Measurements from ENCODE around the gene TDRD10. TPM values are rescaled to one million over a fixed set of nuclear protein-coding genes. Genes with fewer than 3 reads are reported as not detected.

Gene TDRD10
- total RNA-seq, 4 donors from 2014 or later = 0.61 to 4.2 (median 0.62) TPM

DNA sequence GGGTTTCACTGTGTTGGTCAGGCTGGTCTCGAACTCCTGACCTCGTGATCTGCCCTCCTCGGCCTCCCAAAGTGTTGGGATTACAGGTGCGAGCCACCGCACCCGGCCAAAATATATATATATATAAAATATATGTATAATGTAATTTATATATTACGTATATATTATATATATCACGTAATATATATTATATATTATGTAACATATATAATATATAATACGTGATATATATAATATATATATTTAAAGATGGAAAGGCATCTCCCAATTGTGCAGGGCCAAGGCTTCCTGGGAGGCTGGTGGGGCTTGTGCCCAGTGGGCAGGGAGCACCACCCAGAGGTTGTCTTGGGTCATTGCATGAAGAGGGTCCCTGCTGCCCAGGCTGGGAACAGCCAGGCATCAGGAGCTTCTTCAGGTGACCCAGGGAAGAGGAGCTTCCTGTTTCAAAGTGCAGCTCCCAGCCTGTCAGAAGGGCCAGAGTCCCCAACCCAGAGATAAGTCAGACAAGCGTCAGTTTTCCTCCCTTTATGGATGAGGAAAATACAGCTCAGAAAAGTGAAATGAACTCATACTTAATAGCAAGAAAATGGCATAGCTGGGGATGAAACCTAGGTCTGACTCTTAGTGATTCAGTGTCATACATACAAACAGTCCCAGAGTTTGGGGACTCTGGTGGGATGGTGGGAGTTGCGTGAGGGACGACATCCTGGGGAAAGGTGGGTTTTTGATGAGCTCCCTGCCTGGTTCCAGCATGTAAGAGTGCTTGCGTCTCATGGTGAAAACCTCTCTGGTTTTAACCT lies 44.4 kb downstream of the TDRD10 start:
- DNase-seq (peak in 1 of 2 donors; percentile 43), ATAC-seq (peak; percentile 48 to 86)
- Histone ChIP-seq H3K4me3 (no peak overlapping the region), H3K27ac (no peak overlapping the region), H3K27me3 (no peaks in the 10 kb centered on the region), H3K4me1 (no peaks in the 10 kb centered on the region), H3K9me3 (no peaks in the 10 kb centered on the region), H3K36me3 (peaks cover 0 to 30% of the 10 kb centered on the region in 2 donors)
- in situ Hi-C loops (cut with MboI; ENCODE audit: low sequenced_read_pairs in 4 of 4) = loop anchor here in 3 of 4 donors (10.0 kb wide), 1 partner anchor 62 kb away; no protein-coding TSS in a partner anchor
- intact Hi-C loops (cut with DNase I; ENCODE audit: low total_unique reads) = loop anchor here (1.0 kb wide), 1 partner anchor 66 kb away; no protein-coding TSS in a partner anchor
- TF ChIP-seq, protein P1, sequence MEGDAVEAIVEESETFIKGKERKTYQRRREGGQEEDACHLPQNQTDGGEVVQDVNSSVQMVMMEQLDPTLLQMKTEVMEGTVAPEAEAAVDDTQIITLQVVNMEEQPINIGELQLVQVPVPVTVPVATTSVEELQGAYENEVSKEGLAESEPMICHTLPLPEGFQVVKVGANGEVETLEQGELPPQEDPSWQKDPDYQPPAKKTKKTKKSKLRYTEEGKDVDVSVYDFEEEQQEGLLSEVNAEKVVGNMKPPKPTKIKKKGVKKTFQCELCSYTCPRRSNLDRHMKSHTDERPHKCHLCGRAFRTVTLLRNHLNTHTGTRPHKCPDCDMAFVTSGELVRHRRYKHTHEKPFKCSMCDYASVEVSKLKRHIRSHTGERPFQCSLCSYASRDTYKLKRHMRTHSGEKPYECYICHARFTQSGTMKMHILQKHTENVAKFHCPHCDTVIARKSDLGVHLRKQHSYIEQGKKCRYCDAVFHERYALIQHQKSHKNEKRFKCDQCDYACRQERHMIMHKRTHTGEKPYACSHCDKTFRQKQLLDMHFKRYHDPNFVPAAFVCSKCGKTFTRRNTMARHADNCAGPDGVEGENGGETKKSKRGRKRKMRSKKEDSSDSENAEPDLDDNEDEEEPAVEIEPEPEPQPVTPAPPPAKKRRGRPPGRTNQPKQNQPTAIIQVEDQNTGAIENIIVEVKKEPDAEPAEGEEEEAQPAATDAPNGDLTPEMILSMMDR (IDR thresholded peaks at IDR 0.05 in 4 of 5, conservative IDR thresholded peaks at IDR 0.05 in 1 of 5) = peak; percentile 59 to 82 (median 63)
- TF ChIP-seq POLR2A (IDR thresholded peaks at IDR 0.05) = no peak

DNA sequence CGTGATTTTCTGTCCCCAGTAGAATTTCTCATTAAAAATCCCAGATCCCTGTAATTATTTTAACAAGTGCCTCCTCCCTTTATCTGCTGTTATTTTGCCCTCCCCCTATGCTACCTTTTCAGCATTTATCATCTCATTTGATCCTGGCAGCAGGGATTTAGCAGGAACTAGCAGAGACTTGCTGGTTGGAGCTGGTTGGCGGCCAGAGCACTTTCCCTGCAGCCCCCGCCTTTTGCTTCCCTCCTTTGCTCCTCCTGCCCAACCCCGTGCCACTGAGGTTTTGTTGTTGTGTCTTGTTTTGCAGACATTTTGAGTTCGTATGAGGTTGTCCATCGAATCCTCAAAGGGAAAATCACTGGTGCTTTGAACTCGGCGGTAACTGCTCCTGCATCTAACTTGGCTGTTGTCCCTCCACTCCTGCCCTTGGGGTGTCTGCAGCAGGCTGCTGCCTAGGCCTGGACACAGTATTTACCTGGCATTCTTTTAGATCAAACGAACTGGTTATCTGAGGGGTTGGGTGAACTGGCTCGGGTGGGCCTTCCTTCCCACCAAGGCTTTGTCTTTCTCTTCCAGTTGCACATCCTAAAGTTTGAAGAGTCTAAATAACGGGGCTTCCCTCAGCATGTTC lies 45.2 kb downstream of the TDRD10 start:
- H3K4me1 ChIP-seq = no peaks in the 10 kb centered on the region
- no peak for DNase-seq
- TF ChIP-seq, protein P1 (IDR thresholded peaks at IDR 0.05 in 4 of 5, conservative IDR thresholded peaks at IDR 0.05 in 1 of 5) = no peak
- TF ChIP-seq POLR2A (IDR thresholded peaks at IDR 0.05) = no peak
- intact Hi-C loops (cut with DNase I; ENCODE audit: low total_unique reads) (no loop called here), in situ Hi-C loops (cut with MboI; ENCODE audit: low sequenced_read_pairs in 4 of 4) (loop anchor here in 3 of 4 donors (10.0 kb wide), 1 partner anchor 62 kb away; no protein-coding TSS in a partner anchor)
- H3K9me3 ChIP-seq = no peaks in the 10 kb centered on the region
- no peaks in the 10 kb centered on the region for H3K27me3 ChIP-seq
- H3K36me3 ChIP-seq = peaks cover 0 to 37% of the 10 kb centered on the region in 2 donors
- no peak for ATAC-seq
- H3K4me3 ChIP-seq = no peak overlapping the region
- H3K27ac ChIP-seq = no peak overlapping the region

DNA sequence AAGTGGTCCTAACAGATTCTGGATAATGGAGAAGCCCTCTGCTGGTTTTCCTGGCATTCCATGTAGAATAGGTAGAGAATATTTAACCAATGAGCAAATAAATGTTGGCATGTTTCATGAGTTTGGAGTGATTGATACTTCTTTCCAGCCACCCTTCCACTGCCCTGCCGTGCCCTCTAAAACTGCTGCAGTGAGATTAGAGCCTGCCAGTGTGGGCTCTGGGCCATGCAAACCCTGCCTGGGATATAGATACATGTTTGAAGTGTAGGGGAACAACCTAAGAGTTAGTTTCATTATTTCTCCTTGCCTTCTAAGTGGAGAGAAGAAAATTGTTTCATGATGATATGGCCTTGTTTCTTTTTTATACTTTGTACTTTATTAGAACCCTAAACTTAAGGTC lies 46.0 kb downstream of the TDRD10 start:
- Histone ChIP-seq H3K4me3 (no peak overlapping the region), H3K4me1 (peaks cover 2% of the 10 kb centered on the region in 2 donors), H3K36me3 (peaks cover 0 to 45% of the 10 kb centered on the region in 2 donors), H3K9me3 (no peaks in the 10 kb centered on the region), H3K27ac (no peak overlapping the region), H3K27me3 (no peaks in the 10 kb centered on the region)
- in situ Hi-C loops (cut with MboI; ENCODE audit: low sequenced_read_pairs in 4 of 4) = loop anchor here in 3 of 4 donors (10.0 kb wide), 1 partner anchor 63 kb away; no protein-coding TSS in a partner anchor
- no peak for ATAC-seq
- TF ChIP-seq POLR2A (IDR thresholded peaks at IDR 0.05) = no peak
- TF ChIP-seq, protein P1 (IDR thresholded peaks at IDR 0.05 in 4 of 5, conservative IDR thresholded peaks at IDR 0.05 in 1 of 5) = no peak
- intact Hi-C loops (cut with DNase I; ENCODE audit: low total_unique reads) = no loop called here
- no peak for DNase-seq

DNA sequence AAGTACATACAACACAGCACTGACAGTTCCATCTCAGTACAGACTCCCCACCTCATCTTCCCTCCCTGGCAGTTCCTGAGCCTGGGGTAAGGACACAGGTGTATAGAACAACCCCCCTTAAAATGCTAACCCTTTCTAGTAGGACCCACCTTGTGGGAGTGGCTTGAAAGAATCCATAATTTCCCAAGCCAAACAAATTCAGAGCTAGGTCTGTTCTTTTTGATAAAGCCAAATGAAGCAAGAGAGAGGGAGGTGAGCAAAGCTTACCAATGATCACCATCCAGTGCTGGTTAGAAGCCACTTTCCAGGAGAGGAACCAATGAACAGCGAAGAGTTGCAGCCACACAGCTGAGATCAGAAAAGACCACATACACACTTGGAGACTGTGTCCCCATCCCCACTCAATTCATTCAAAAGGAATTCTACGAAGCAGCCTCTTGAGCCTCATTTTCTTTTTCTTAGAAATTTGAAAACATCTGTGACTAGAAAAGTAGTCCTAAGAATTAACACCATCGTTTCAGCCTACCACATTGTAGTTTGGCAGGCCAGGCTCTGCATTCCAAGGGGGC lies 47.3 kb downstream of the TDRD10 start:
- Histone ChIP-seq H3K27me3 (no peaks in the 10 kb centered on the region), H3K36me3 (peaks cover 0 to 58% of the 10 kb centered on the region in 2 donors), H3K4me1 (peaks cover 15% of the 10 kb centered on the region in 2 donors), H3K4me3 (no peak overlapping the region), H3K27ac (no peak overlapping the region), H3K9me3 (no peaks in the 10 kb centered on the region)
- no peak for DNase-seq
- in situ Hi-C loops (cut with MboI; ENCODE audit: low sequenced_read_pairs in 4 of 4) = loop anchor here in 3 of 4 donors (10.0 kb wide), 1 partner anchor 64 kb away; no protein-coding TSS in a partner anchor
- ATAC-seq = no peak
- intact Hi-C loops (cut with DNase I; ENCODE audit: low total_unique reads) = no loop called here
- no peak for TF ChIP-seq POLR2A (IDR thresholded peaks at IDR 0.05)
- TF ChIP-seq, protein P1 (IDR thresholded peaks at IDR 0.05 in 4 of 5, conservative IDR thresholded peaks at IDR 0.05 in 1 of 5) = no peak

Measured in gastrocnemius medialis (tissue), 4 donors.